ENCODE measurements around the gene SIK1. TPM values are rescaled to one million over a fixed set of nuclear protein-coding genes. Genes with fewer than 3 reads are reported as not detected.
"Not testable (repeated sequence)": the region's sequence is repeated elsewhere in the genome, so short reads cannot be mapped to it uniquely, and the experiment has no call there.

SIK1 gene
- total RNA-seq, 1 donor from 2014 or later = 8.0 TPM

DNA sequence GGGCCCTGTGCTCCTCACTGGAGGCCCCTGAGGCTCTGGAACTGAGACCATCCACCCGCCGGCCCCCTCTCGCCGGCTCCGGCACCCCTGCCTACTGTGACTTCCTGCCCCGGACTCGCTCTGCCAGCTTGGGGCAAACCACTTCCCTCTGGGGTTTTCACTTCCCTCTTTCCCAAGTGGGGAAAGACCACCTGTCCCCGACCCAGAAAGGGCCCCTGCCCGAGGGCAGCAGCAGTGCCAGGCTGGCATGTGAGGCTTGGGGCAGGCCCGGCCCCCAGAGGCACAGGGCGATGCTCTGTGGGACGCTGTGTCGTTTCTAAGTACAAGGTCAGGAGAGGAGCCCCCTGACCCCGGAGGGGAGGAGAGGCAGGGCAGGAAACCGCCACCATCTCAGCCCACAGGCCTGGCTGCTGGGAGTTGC is 27.3 kb downstream of the SIK1 start:
- DNase-seq; intact Hi-C loops (cut with micrococcal nuclease): not testable (repeated sequence)
- ATAC-seq = peak; percentile 69

GRCh38 chr21:43399136-43399535 is 27.8 kb downstream of the SIK1 start:
- DNase-seq; intact Hi-C loops (cut with micrococcal nuclease): not testable (repeated sequence)
- peak; percentile 20 for ATAC-seq

GRCh38 chr21:43398533-43398932 is 28.4 kb downstream of the SIK1 start:
- DNase-seq; intact Hi-C loops (cut with micrococcal nuclease); ATAC-seq: not testable (repeated sequence)

- intact Hi-C loops (cut with micrococcal nuclease); ATAC-seq; DNase-seq: not testable (repeated sequence)
These were observed 28.9 kb downstream of the SIK1 start for GRCh38 chr21:43398000-43398399.

DNA sequence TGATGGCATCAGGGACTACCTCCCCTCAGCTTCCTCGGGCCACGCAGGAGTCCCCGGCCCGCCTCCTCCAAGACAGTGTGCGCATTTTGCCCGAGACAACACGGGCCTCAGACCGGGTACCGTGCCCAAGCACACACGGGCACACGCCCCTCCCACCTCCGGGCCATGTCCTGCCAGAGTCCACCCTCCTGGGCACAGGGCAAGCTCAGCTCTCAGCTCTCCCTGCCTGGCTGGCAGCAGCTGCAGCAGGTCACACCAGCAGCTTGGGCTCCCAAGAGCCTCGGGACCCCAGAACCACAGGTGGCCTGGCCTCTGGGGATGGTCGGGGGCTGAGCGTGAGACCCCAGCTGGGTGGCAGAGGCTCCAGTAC is 29.5 kb downstream of the SIK1 start:
- ATAC-seq; intact Hi-C loops (cut with micrococcal nuclease); DNase-seq: not testable (repeated sequence)

DNA sequence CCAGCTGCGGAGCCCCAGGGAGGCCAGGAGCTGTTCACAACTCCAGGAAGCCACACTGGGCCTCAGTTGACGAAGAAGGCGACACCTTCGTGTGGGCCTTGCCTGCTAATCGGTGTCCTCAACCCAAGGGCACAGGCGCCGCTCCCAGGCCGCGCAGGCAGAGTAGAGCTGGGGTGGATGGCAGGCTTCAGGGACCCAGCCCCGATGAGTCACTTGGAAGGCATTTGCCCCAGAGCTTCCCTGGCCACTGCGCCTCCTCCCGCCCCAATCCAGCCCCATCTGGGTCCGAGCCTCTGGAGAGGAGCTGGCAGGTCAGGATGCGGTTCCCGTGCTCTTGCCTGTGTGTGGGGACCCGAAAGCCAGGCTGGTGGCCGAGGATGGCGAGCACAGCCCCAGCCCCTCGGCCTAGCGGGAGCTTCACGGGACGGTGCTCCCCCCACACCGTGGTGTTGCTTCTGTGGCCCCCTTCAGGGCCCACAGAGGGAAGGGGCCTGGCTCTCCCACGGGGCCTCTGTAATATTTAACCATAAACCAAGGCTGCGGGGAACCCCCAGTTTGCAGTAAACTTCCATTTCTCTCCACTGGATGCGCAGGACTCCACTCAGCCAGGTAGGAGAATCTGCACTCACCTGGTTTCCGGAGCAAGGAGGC is 30.0 kb downstream of the SIK1 start:
- intact Hi-C loops (cut with micrococcal nuclease); DNase-seq; ATAC-seq: not testable (repeated sequence)

DNA sequence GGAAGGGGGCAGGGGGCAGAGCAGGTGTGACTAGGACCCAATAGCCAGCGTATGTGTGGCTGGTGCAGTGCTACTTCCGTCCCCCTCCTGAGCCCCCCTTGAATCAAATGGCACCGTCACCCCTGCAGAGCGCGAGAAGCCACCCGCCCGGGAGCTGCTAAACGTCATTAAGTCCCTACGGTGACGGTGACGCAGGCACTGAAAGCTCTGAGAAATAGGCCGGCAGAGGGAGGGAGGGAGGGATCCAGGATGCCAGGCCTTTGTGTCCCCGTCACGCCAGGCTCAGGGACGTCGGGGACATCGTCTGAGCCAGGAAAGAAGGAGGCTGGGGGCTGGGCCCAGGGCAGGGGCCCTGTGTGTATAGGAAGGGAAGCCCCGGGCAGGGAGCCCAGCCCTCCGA is 43.6 kb downstream of the SIK1 start:
- DNase-seq; intact Hi-C loops (cut with micrococcal nuclease): not testable (repeated sequence)

DNA sequence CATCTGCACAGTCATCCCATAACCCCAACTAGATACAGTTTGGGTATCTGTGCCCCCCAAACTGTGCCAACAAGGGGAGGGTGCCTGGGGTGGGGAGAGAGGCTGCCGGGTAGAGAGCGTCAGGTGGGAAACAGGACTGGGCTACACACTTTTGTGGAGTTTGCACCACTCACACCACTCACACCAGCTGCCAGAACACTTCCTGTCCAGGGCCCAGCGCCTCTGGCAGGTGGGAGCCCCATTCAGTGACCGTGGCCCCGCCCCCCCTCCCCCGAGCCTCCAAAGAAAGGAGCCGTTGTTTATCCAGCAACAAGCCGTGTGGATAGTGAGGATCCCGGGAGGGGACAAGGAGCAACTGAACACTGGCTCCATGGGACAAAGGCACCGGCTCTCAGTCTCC is 44.0 kb downstream of the SIK1 start:
- intact Hi-C loops (cut with micrococcal nuclease); ATAC-seq: not testable (repeated sequence)
- DNase-seq = peak; percentile 8

More for the DNA sequence above, 43.6 kb downstream of the SIK1 start:
- peak; percentile 56 for ATAC-seq

GRCh38 chr21:43380852-43381533 is 45.9 kb downstream of the SIK1 start:
- ATAC-seq; intact Hi-C loops (cut with micrococcal nuclease); DNase-seq: not testable (repeated sequence)

GRCh38 chr21:43380337-43380736 is 46.6 kb downstream of the SIK1 start:
- intact Hi-C loops (cut with micrococcal nuclease); DNase-seq; ATAC-seq: not testable (repeated sequence)

DNA sequence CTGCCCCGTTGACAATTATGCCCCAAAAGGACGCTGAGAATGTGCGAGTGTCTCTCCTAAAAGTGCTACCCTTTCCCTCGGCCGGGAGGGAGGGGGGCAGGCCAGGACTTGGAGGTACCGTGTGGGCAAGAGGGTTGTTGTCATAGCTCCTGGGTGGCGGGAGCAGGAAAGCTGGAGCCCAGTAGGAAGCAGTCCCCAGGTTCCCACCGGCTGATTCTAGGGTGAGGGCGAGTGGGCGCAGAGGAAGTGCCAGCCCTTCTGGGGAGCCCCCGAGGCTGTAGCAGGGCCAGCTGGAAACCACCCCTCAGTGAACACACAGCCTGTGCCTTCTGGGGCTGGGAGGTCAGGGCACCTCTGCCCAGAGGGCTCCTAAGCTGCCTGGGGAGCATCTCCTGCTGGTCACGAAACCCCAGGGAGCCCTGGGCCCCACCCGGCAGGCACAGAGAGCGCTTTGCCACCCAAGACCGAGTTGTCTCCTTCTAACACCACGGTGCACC is 47.3 kb downstream of the SIK1 start:
- ATAC-seq; DNase-seq; intact Hi-C loops (cut with micrococcal nuclease): not testable (repeated sequence)

- intact Hi-C loops (cut with micrococcal nuclease) = no loop called here
- no peak for ATAC-seq
- DNase-seq = no peak
These were observed 50.5 kb downstream of the SIK1 start for GRCh38 chr21:43376478-43376882.

GRCh38 chr21:43375837-43376477 is 51.0 kb downstream of the SIK1 start:
- DNase-seq = peak; percentile 14
- ATAC-seq = no peak
- intact Hi-C loops (cut with micrococcal nuclease) = no loop called here

- ATAC-seq (no peak), DNase-seq (peak; percentile 13)
- intact Hi-C loops (cut with micrococcal nuclease) = no loop called here
These were observed 51.7 kb downstream of the SIK1 start for GRCh38 chr21:43375006-43375836.

DNA sequence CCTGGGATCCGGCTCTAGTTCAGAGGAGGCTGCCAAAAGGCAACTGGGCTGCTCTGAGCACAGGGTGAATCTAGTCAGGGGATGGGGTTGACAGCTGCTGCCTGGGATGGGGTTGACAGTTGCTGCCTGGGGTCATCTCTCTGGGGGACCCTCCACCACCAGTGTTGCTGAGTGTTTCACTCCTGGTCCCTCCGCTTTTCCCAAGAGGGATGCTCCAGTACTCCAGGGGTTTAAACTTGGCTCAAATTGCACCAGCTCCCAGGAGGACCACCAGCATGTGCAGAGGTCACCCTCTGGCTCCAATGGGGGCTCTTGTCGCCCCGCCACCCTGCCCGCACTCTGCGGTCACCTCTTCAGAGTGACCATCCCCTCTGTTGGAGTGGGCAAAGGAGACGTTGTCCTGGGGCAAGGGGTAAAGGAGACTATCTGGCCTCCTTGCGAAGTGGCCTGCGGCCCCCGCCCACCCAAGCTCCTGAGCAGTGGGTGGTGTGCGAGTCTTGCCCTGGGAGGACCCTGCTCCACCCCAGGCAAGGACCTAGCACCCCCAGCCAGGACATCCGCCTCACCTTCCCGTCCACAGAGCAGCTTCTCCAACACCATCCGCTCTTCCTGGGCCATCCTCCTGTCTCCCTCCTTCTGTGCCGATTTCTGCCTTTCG is 52.6 kb downstream of the SIK1 start:
- intact Hi-C loops (cut with micrococcal nuclease) = no loop called here
- peak; percentile 13 for DNase-seq
- no peak for ATAC-seq

DNA sequence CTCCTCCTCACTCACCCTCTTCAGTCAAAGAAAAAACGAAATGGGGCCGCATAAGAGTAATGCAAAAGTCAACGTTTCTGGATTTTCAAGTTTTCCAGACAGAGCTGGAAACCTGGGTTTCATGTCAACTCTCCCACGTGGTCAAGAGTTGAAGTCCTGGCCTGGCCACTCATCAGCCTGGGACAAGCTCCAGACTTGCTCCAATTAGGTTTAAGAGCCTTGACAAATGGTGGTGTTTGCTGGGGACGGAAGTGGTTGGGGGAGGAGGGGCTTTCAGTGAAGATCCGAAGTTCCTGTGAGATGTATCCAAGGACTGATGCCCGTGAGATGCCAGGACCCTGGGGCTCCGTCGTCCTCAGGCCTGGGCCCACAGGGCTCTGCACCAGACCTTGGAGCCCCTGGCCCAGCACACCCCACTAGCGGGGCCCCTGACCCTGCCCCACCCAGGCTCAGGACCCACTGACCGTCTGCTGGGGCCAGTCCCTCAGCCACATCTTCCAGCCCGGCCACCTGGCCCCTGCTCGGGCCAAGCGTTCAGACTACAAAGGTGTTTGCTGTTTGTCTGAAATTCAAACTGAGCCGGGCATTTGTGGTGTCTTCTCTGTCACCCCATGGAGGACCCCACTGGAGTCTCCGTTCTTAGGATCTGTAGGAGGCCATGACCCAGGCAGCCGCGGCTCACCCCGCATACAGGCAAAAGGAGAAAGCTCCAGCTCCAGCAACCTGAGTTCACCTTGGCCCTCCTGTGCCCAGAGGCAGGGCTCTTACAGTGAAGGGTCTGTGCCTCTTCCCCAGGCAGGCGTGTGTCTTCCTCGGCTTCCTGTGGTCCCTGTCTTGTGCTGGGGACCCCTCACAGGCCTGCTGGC is 53.3 kb downstream of the SIK1 start:
- DNase-seq (peak; percentile 12), ATAC-seq (no peak)
- intact Hi-C loops (cut with micrococcal nuclease) = no loop called here

DNA sequence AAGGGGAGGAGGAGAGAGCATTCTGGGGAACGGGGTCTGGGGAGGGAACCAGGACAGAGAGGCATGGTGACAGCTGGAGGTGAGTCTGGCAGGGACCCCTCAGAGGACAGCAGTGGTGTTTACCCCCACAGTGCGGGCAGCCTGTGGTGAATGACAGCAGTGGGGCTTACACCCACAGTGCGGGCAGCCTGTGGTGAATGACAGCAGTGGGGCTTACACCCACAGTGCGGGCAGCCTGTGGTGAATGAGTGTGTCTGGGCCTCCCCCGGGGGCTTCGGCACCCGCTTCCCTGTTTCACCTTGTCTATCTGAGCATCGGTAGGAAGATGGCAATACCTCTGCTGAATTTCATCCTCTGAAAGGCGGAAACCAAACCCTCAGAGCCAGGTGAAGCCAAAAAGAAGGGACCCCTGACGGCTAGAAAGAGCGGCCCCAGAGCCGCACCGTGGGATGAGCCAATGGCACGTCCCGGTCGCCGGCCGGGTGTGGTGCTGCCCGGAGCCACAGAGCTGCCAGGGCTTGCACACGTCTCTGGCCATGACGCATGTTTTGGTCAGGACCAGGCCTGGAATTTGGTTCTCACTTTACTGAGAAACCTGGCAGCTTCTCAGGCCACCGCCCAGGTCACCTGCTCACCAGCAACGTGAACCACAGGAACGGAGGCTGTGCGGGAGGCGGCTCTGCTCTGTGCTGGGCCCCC is 54.1 kb downstream of the SIK1 start:
- DNase-seq (peak; percentile 18), ATAC-seq (no peak)
- intact Hi-C loops (cut with micrococcal nuclease) = no loop called here
